Measurements from ENCODE around the gene LRP1.

Gene LRP1

GRCh38 chr12:57209916-57210315 is 81.6 kb downstream of the LRP1 start:
- Histone ChIP-seq H3K4me3 (ENCODE audit: low read depth in 1 of 2, low read length in 1 of 2) (no peak overlapping the region), H3K9me3 (no peaks in the 10 kb centered on the region), H3K27me3 (peaks cover 40% of the 10 kb centered on the region), H3K36me3 (no peaks in the 10 kb centered on the region), H3K27ac (no peak overlapping the region), H3K4me1 (ENCODE audit: control insufficient read depth in 1 of 2, insufficient read depth in 1 of 2, low read depth in 1 of 2, low read length in 1 of 2) (peaks cover 0 to 12% of the 10 kb centered on the region in 2 experiments)
- no peak for TF ChIP-seq CTCF (IDR thresholded peaks at IDR 0.05)

- no peak overlapping the region for H3K4me3 ChIP-seq (ENCODE audit: low read depth in 1 of 2, low read length in 1 of 2)
- TF ChIP-seq CTCF (IDR thresholded peaks at IDR 0.05): no peak
- no peaks in the 10 kb centered on the region for H3K9me3 ChIP-seq
- peaks cover 45% of the 10 kb centered on the region for H3K27me3 ChIP-seq
- H3K4me1 ChIP-seq (ENCODE audit: control insufficient read depth in 1 of 2, insufficient read depth in 1 of 2, low read depth in 1 of 2, low read length in 1 of 2): peaks cover 0 to 12% of the 10 kb centered on the region in 2 experiments
- H3K27ac ChIP-seq: no peak overlapping the region
- no peaks in the 10 kb centered on the region for H3K36me3 ChIP-seq
Observed at GRCh38 chr12:57210461-57210860, 82.2 kb downstream of the LRP1 start.

- peaks cover 0 to 14% of the 10 kb centered on the region in 2 experiments for H3K4me1 ChIP-seq (ENCODE audit: control insufficient read depth in 1 of 2, insufficient read depth in 1 of 2, low read depth in 1 of 2, low read length in 1 of 2)
- H3K27me3 ChIP-seq: peaks cover 52% of the 10 kb centered on the region
- no peak overlapping the region for H3K4me3 ChIP-seq (ENCODE audit: low read depth in 1 of 2, low read length in 1 of 2)
- H3K36me3 ChIP-seq: no peaks in the 10 kb centered on the region
- no peak for TF ChIP-seq CTCF (IDR thresholded peaks at IDR 0.05)
- no peak overlapping the region for H3K27ac ChIP-seq
- no peaks in the 10 kb centered on the region for H3K9me3 ChIP-seq
Observed at GRCh38 chr12:57210926-57211692, 82.8 kb downstream of the LRP1 start.

GRCh38 chr12:57211791-57212700 is 83.8 kb downstream of the LRP1 start:
- Histone ChIP-seq H3K4me3 (ENCODE audit: low read depth in 1 of 2, low read length in 1 of 2) (no peak overlapping the region), H3K36me3 (no peaks in the 10 kb centered on the region), H3K4me1 (ENCODE audit: control insufficient read depth in 1 of 2, insufficient read depth in 1 of 2, low read depth in 1 of 2, low read length in 1 of 2) (peaks cover 6 to 22% of the 10 kb centered on the region in 2 experiments), H3K27ac (no peak overlapping the region), H3K27me3 (peaks cover 61% of the 10 kb centered on the region), H3K9me3 (no peaks in the 10 kb centered on the region)
- TF ChIP-seq CTCF (IDR thresholded peaks at IDR 0.05): no peak

- Histone ChIP-seq H3K9me3 (no peaks in the 10 kb centered on the region), H3K4me3 (ENCODE audit: low read depth in 1 of 2, low read length in 1 of 2) (no peak overlapping the region), H3K4me1 (ENCODE audit: control insufficient read depth in 1 of 2, insufficient read depth in 1 of 2, low read depth in 1 of 2, low read length in 1 of 2) (peaks cover 11 to 25% of the 10 kb centered on the region in 2 experiments), H3K36me3 (no peaks in the 10 kb centered on the region), H3K27me3 (peaks cover 67% of the 10 kb centered on the region), H3K27ac (no peak overlapping the region)
- TF ChIP-seq CTCF (IDR thresholded peaks at IDR 0.05): no peak
Observed at GRCh38 chr12:57212701-57213057, 84.4 kb downstream of the LRP1 start.
